HG03196 (cell line): ENCODE measurements around the gene DCTD.

ENCODE experiments used
- ATAC-seq: cut with Tn5 transposase; IDR thresholded peaks from one replicate; pipeline ENCODE4 v1.9.1; 2021; ENCODE audit not compliant: unreplicated experiment

DCTD gene

GRCh38 chr4:182843808-182844325 is 73.3 kb downstream of the DCTD start:
- ATAC-seq: no peak

- no peak for ATAC-seq
These were observed 74.3 kb downstream of the DCTD start for GRCh38 chr4:182842759-182843390.

GRCh38 chr4:182842104-182842600 is 75.0 kb downstream of the DCTD start:
- no peak for ATAC-seq

GRCh38 chr4:182840108-182840507 is 77.1 kb downstream of the DCTD start:
- ATAC-seq: no peak
